Activated gamma-delta T cell (primary cell): ENCODE results near the gene SLC7A8.

Experiments used
- DNase-seq: peaks from one replicate; lab custom pipeline; 2025; lab: John Stamatoyannopoulos, UW

Gene SLC7A8

GRCh38 chr14:23094666-23095195 lies 88.7 kb downstream of the SLC7A8 start, which contains the start of gene ACIN1:
TSS of gene ACIN1 (minus strand) at chr14:23095136. CDS start at chr14:23095112, 24 bp downstream.
- DNase-seq: no peak

GRCh38 chr14:23093991-23094665 lies 89.3 kb downstream of the SLC7A8 start:
- DNase-seq: no peak

GRCh38 chr14:23093526-23093925 lies 89.9 kb downstream of the SLC7A8 start:
- no peak for DNase-seq

GRCh38 chr14:23093104-23093503 lies 90.4 kb downstream of the SLC7A8 start:
- DNase-seq: no peak

GRCh38 chr14:23091294-23092225 lies 91.9 kb downstream of the SLC7A8 start:
- DNase-seq: no peak

- DNase-seq: no peak
These were observed 93.2 kb downstream of the SLC7A8 start for GRCh38 chr14:23090254-23090636.

- DNase-seq: no peak
These were observed 93.8 kb downstream of the SLC7A8 start for GRCh38 chr14:23089498-23090253.

- DNase-seq: no peak
These were observed 96.9 kb downstream of the SLC7A8 start for GRCh38 chr14:23086565-23086964.

- no peak for DNase-seq
These were observed 98.0 kb downstream of the SLC7A8 start for GRCh38 chr14:23085458-23085857.

- DNase-seq: no peak
These were observed 103.0 kb downstream of the SLC7A8 start for GRCh38 chr14:23080474-23080873.

- no peak for DNase-seq
These were observed 103.7 kb downstream of the SLC7A8 start for GRCh38 chr14:23079716-23080115.

GRCh38 chr14:23078692-23079116 lies 104.8 kb downstream of the SLC7A8 start:
- no peak for DNase-seq

- no peak for DNase-seq
These were observed 105.5 kb downstream of the SLC7A8 start for GRCh38 chr14:23077962-23078361.

- DNase-seq: no peak
These were observed 106.6 kb downstream of the SLC7A8 start for GRCh38 chr14:23076785-23077408.
